H9 (cell line): Measurements from ENCODE around the gene MBD3L4. TPM values are rescaled to one million over a fixed set of nuclear protein-coding genes. Genes with fewer than 3 reads are reported as not detected.

ENCODE experiments used
- DNase-seq: peaks from one replicate; pipeline ENCODE4 v3.0.0-alpha.2; 2017
- H2AFZ ChIP-seq: one replicate; pipeline ENCODE4 v1.6.1; 2013; ENCODE audit warnings: mild to moderate bottlenecking, low read length, control low read depth, moderate library complexity
- H2AK5ac ChIP-seq: 2 replicates; pipeline ENCODE4 v1.6.1; 2013; ENCODE audit warnings: low read length, control low read depth, mixed read lengths; ENCODE audit not compliant: insufficient read length
- H2BK120ac ChIP-seq: one replicate; pipeline ENCODE4 v1.6.1; 2013; ENCODE audit warnings: low read depth, mild to moderate bottlenecking, low read length, control low read depth, inconsistent platforms; ENCODE audit not compliant: poor library complexity, severe bottlenecking
- H2BK12ac ChIP-seq: 2 replicates; pipeline ENCODE4 v1.6.1; 2013; ENCODE audit warnings: low read length, control low read depth, mixed read lengths, low read depth; ENCODE audit not compliant: insufficient read length
- H2BK15ac ChIP-seq: 2 replicates; pipeline ENCODE4 v1.6.1; 2013; ENCODE audit warnings: low read depth, low read length, control low read depth
- H2BK20ac ChIP-seq: one replicate; pipeline ENCODE4 v1.6.1; 2013; ENCODE audit warnings: low read depth, mild to moderate bottlenecking, low read length, control low read depth, inconsistent platforms; ENCODE audit not compliant: poor library complexity, severe bottlenecking
- H2BK5ac ChIP-seq: 2 replicates; pipeline ENCODE4 v1.6.1; 2013; ENCODE audit warnings: low read length, control low read depth, mixed read lengths; ENCODE audit not compliant: insufficient read length
- H3K14ac ChIP-seq: 2 replicates; pipeline ENCODE4 v1.6.1; 2013; ENCODE audit warnings: low read length, control low read depth; ENCODE audit not compliant: insufficient read depth
- H3K18ac ChIP-seq: 2 replicates; pipeline ENCODE4 v1.6.1; 2013; ENCODE audit warnings: low read depth, mild to moderate bottlenecking, mixed read lengths, low read length, control low read depth; ENCODE audit not compliant: insufficient read length
- H3K23ac ChIP-seq: 2 replicates; pipeline ENCODE4 v1.6.1; 2013; ENCODE audit warnings: low read length, control low read depth, mixed read lengths, low read depth; ENCODE audit not compliant: insufficient read length
- H3K23me2 ChIP-seq: 2 replicates; pipeline ENCODE4 v1.6.1; 2013; ENCODE audit warnings: low read depth, mild to moderate bottlenecking, mixed read lengths, low read length, control low read depth; ENCODE audit not compliant: insufficient read length, poor library complexity, severe bottlenecking
- H3K27ac ChIP-seq: 2 replicates; pipeline ENCODE4 v1.5.1; 2013; ENCODE audit warnings: low read length, control low read depth, mixed read lengths, low read depth; ENCODE audit not compliant: insufficient read length
- H3K27me3 ChIP-seq: 2 replicates; pipeline ENCODE4 v1.6.1; 2013; ENCODE audit warnings: low read length, control low read depth, inconsistent platforms; ENCODE audit not compliant: insufficient read depth
- H3K4ac ChIP-seq: 2 replicates; pipeline ENCODE4 v1.6.1; 2013; ENCODE audit warnings: low read depth, mild to moderate bottlenecking, control low read depth, inconsistent platforms, low read length, moderate library complexity
- H3K4me1 ChIP-seq: 2 replicates; pipeline ENCODE4 v1.6.1; 2013; ENCODE audit warnings: low read length, control low read depth, inconsistent platforms; ENCODE audit not compliant: insufficient read depth
- H3K4me2 ChIP-seq: 2 replicates; pipeline ENCODE4 v1.6.1; 2013; ENCODE audit warnings: low read length, control low read depth, mixed read lengths; ENCODE audit not compliant: insufficient read length, insufficient read depth
- H3K56ac ChIP-seq: 2 replicates; pipeline ENCODE4 v1.6.1; 2013; ENCODE audit warnings: low read depth, mild to moderate bottlenecking, mixed read lengths, low read length, control low read depth; ENCODE audit not compliant: insufficient read length
- H3K79me1 ChIP-seq: 2 replicates; pipeline ENCODE4 v1.6.1; 2013; ENCODE audit warnings: low read depth, mild to moderate bottlenecking, moderate library complexity, low read length, control low read depth, inconsistent platforms; ENCODE audit not compliant: insufficient read depth, poor library complexity, severe bottlenecking
- H3K79me2 ChIP-seq: 2 replicates; pipeline ENCODE4 v1.6.1; 2013; ENCODE audit warnings: low read length, control low read depth, inconsistent platforms; ENCODE audit not compliant: insufficient read depth
- H3K9ac ChIP-seq: 2 replicates; pipeline ENCODE4 v1.6.1; 2013; ENCODE audit warnings: low read length, control low read depth, mixed read lengths; ENCODE audit not compliant: insufficient read length; ENCODE audit errors: extremely low read depth
- H3K9me3 ChIP-seq: one replicate; pipeline ENCODE4 v1.6.1; 2013; ENCODE audit warnings: low read depth, low read length, inconsistent platforms; ENCODE audit not compliant: control insufficient read depth
- H3T11ph ChIP-seq: one replicate; pipeline ENCODE4 v1.6.1; 2013; ENCODE audit warnings: mild to moderate bottlenecking, low read length, control low read depth, inconsistent platforms
- H4K20me1 ChIP-seq: one replicate; pipeline ENCODE4 v1.6.1; 2013; ENCODE audit not compliant: control insufficient read depth, insufficient read length, insufficient read depth
- H4K5ac ChIP-seq: 2 replicates; pipeline ENCODE4 v1.6.1; 2013; ENCODE audit warnings: low read depth, mild to moderate bottlenecking, mixed read lengths, low read length, control low read depth; ENCODE audit not compliant: insufficient read length
- H4K8ac ChIP-seq: replicated peaks from 2 replicates; pipeline ENCODE4 v1.6.1; 2013; ENCODE audit warnings: low read length, control low read depth, mixed read lengths, low read depth; ENCODE audit not compliant: insufficient read length
- H4K91ac ChIP-seq: 2 replicates; pipeline ENCODE4 v1.6.1; 2013; ENCODE audit warnings: low read depth, mild to moderate bottlenecking, moderate library complexity, mixed read lengths, low read length, control low read depth; ENCODE audit not compliant: insufficient read length
- H3K27ac Mint-ChIP-seq, 3 experiments: 2 replicates in 2 of 3; 3 replicates in 1 of 3; pipeline ENCODE4 v1.8.0; 2020 to 2021; ENCODE audit warnings: mixed read lengths in 3 of 3, mild to moderate bottlenecking in 1 of 3, moderate library complexity in 1 of 3
- H3K27me3 Mint-ChIP-seq: 2 replicates; pipeline ENCODE4 v1.8.0; 2021; ENCODE audit warnings: low read depth, mild to moderate bottlenecking, moderate library complexity, mixed read lengths
- H3K36me3 Mint-ChIP-seq, 3 experiments: 2 replicates in 2 of 3; 3 replicates in 1 of 3; pipeline ENCODE4 v1.8.0; 2020 to 2021; ENCODE audit warnings: low read depth in 3 of 3, mixed read lengths in 3 of 3; ENCODE audit not compliant: insufficient read depth in 1 of 3
- H3K4me1 Mint-ChIP-seq, 2 experiments: 2 replicates each; pipeline ENCODE4 v1.8.0; 2020; ENCODE audit warnings: mixed read lengths in 2 of 2
- H3K4me3 Mint-ChIP-seq, 2 experiments: 2 replicates in 1 of 2; 3 replicates in 1 of 2; pipeline ENCODE4 v1.8.0; 2020 to 2021; ENCODE audit warnings: mild to moderate bottlenecking in 2 of 2, mixed read lengths in 2 of 2, moderate library complexity in 1 of 2
- H3K9me3 Mint-ChIP-seq, 2 experiments: 2 replicates in 1 of 2; 3 replicates in 1 of 2; pipeline ENCODE4 v1.8.0; 2020; ENCODE audit warnings: mild to moderate bottlenecking in 2 of 2, mixed read lengths in 2 of 2, moderate library complexity in 1 of 2
- CTCF ChIP-seq: fragments of 200-600 bp; sonication (generic); conservative IDR thresholded peaks from 3 replicates; pipeline ENCODE4 v1.8.0; 2021; ENCODE audit warnings: antibody characterized with exemption, mild to moderate bottlenecking
- WGBS: extraction: QIAGEN DNeasy Blood & Tissue Kit; methylation state at CpG from one replicate; pipeline ENCODE4 v1.1.7; 2013; ENCODE audit warnings: missing lambda C conversion rate, low lambda C conversion rate, mixed read lengths; ENCODE audit not compliant: insufficient read length; ENCODE audit errors: extremely low coverage; 5-methylcytosine and 5-hydroxymethylcytosine counted together
- total RNA-seq: library from RNA; stranded (reverse); gene quantifications from 2 replicates; pipeline ENCODE4 v1.2.1, GENCODE V29; 2021

Gene MBD3L4
- total RNA-seq, 1 experiment from 2014 or later, result not detected

GRCh38 chr19:7006135-7006704, 33.8 kb downstream of the MBD3L4 start:
- Histone ChIP-seq H2BK15ac (no peak overlapping the region), H3K23me2 (no peaks in the 10 kb centered on the region), H2AK5ac (no peak overlapping the region), H3K79me1 (no peaks in the 10 kb centered on the region), H2BK20ac (no peak overlapping the region), H3K4ac (no peak overlapping the region), H3K23ac (no peak overlapping the region), H3T11ph (no peak overlapping the region), H3K27ac (no peak overlapping the region), H3K4me2 (no peak overlapping the region), H3K27me3 (no peaks in the 10 kb centered on the region), H3K9ac (no peak overlapping the region), H3K4me1 (no peaks in the 10 kb centered on the region), H3K79me2 (no peaks in the 10 kb centered on the region), H2BK120ac (no peak overlapping the region), H2BK12ac (no peak overlapping the region), H4K8ac (no peak overlapping the region), H4K5ac (no peak overlapping the region), H4K91ac (no peak overlapping the region), H3K56ac (no peak overlapping the region), H3K18ac (no peak overlapping the region), H2AFZ (no peak overlapping the region), H4K20me1 (no peaks in the 10 kb centered on the region), H2BK5ac (no peak overlapping the region), H3K9me3 (peaks cover 24% of the 10 kb centered on the region), H3K14ac (no peak overlapping the region)
- no peak for DNase-seq
- no CpG with 5 or more reads among the region's 11 CpGs for WGBS
- Mint-ChIP-seq H3K27me3 (peaks cover 2% of the 10 kb centered on the region), H3K36me3 (peaks cover 5 to 10% (median 5%) of the 10 kb centered on the region in 3 experiments; a peak in 5 of 7 replicates), H3K9me3 (peaks cover 71 to 82% of the 10 kb centered on the region in 2 experiments), H3K4me3 (no peak overlapping the region), H3K4me1 (no peaks in the 10 kb centered on the region), H3K27ac (no peak overlapping the region)
- no peak for TF ChIP-seq CTCF
